Activated CD4-positive, alpha-beta T cell treated with anti-CD3 and anti-CD28 coated beads for 48 hours (primary cell): ENCODE results near the gene SYNGR3.

Experiments
- DNase-seq: peaks from one replicate; pipeline ENCODE4 v3.0.0-alpha.2; 2020

Gene SYNGR3

DNA sequence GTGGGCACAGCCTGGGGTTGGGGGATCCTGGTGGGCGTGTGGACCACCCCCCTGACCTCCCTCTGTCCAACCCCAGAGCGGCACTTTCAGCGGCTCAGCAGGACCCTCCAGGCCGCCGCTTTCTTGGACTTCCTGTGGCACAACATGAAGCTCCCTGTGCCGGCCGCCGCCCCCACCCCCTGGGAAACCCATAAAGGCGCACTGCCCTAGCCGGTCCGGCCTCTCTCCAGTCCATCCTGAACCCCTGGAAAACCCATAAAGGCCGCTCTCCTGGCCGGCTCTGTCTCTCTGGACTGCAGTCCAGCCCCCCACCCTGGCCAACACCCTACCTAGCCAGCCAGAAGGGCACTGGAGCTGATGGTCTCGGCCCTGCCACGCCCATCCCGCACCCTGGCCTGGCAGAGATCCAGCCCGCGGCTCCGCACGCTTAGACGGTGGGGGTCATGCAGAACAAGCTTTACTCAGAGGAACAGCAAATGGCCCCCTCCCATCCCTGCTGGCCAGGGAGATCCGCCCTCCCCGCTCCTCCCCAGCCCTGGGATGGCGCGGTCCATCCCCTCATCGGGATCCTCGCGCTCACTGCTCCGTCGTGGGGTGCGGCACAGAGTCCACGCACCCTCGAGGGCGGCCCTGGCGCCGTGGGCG, 11.2 kb upstream of the SYNGR3 start:
- no peak for DNase-seq

DNA sequence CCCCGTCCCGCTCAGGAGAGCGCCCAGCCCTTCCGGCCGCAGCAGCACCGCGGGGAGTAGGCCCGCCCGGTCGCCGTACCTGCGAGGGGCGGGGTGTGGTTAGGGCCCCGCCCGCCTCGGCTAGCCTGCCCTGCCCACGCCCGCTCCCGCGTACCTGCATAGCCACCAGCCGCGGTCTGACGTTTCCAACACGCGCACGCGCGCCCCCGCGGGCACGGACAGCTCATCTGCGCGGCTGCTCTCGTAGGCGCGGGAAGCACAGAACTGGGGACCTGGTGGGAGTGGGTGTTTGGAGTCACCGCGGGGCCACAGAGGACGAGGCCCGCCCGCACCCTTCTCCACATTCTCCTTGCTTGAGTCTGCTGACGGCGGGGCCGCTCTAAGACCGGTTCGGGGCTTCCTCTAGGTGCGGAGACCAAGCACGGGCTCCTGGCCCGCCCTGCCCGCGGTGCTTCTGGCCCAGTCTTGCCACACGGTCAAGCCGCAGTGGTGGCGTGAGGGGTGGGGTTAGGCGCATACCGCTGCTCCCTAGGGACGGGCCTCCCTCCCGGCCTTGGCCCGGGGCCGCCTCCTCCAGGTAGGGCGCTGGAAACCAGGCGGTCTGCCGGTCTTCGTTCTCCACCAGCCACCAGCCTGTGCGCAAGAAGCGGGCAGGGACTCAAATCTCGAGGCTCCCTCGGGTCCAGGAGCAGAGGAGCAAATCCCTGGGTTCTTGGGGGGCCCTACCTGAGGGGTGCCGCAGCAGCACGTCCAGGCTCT, 10.3 kb upstream of the SYNGR3 start:
- peak; percentile 55 for DNase-seq

DNA sequence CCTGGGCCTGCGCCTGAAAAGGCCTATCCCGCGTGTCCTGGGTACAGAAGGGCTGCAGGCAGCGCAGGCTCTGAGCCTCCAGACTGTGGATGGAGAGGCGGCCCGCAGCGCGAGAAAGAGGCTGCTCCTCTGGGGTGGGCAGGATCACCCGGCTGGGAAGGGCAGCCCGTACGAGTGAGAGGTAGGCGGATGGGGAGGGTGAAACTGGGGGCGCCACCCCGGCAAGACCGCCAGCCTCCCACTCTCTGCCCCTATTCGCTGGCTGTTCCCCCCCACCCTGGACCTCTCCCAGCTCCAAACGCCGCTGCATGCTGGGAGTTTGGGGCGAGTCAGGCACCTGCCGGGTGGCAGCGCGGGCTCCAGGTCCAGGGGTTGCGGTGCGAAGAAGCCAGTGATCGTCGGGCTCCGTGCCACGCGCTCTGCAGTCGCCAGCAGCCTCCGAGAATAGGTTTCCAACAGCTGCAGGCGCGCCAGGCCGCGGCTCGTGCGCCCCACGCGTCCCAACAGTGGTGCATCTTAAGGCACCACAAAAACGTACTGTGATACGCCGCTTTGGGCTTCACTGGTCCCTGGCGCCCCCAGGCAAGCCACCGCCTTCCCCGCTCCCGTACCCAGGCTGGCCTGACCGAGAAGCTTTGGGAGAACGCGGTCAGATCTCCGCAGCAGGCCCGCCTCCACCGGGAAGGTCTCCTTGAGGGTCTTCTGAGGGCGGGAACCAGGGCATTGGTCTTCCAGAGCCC, 9.6 kb upstream of the SYNGR3 start:
- DNase-seq: peak; percentile 36

DNA sequence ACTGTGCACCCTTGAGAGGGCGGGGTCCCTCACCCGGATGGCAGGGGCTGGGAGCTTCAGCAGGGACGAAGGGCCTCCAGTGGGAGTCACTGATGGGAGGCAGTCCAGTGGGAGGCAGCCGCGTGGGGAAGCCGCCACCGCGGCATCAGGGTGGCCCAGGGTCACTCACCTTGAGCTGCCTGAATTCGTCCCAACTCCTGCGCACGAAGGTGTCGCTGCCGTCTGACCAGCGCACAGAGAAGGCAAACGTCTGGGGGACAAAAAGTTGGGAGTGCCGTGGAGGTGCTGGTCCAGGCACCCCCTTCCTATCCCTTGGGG, 9.0 kb upstream of the SYNGR3 start:
- no peak for DNase-seq

DNA sequence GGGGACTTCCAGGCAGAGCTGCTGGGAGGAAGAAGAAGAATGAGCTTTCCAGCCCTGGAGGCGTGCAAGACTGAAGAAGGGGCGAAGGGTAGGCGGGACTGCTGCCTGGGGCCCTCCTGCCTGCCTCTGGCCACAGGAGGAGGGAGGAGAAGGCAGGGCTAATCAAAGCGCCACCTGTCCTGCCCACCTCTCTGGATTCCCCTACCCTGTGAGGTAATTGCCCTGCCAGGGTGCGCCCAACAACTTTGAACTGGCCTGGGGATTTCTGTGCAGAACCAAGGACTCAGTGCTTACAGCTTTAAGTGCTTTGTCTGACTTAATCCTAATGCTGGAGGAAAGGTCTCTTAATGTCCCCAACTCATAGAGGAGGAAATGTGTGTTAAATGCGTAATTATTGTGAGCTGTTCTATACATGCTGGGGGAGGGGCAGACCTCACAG, 8.4 kb upstream of the SYNGR3 start, which contains the start of gene NOXO1:
Gene NOXO1, minus strand, starts transcription at position 72 of the 439 bp plus-strand sequence. CDS start 290 bp downstream, outside the sequence.
- DNase-seq: no peak

DNA sequence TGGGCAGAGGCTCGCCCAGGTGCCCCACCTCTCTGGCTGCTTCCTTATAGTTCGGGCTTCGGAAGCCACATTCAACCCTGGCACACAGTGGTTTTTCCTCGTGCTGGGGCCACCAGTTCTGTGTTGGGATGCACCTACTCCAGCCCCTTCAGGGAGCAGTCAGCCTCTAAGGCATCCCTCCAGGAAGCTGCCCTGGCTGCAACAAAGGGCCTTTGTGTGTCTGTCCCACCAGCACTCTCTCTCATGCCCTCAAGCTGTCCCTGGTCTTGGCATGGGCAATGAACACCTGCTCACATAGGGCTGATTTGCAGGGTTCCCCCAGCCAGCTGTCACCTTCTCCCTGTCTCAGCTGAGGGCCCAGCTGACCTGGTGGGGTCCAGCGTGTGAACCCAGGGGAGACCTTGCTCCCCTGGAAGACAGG, 7.7 kb upstream of the SYNGR3 start:
- no peak for DNase-seq

DNA sequence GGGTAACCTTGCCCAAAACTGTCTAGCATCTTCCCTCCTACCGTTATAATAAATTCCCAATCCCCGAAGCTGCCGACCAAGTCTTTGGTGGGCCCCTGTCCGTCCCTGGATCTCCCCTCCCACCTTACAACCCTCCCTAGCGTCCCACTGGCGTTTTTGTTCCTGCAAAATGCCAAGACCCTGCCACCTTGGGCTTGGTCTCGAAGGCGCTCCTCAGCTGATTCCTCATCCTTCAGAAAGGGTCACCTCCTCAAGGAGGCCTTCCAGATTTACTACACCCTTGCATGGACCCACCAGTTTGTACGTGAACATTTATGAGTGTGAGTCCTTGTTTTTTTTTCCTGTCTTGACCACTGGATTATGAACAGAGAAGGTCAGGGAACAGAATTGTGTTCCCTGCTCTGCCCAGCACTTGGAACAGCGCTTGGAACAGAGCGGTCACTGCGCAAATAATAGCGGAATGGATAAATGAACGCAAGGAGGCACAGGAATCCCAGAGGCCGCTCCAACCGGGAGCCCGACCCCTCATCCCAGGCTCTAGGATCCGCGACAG, 6.7 kb upstream of the SYNGR3 start:
- DNase-seq: no peak

DNA sequence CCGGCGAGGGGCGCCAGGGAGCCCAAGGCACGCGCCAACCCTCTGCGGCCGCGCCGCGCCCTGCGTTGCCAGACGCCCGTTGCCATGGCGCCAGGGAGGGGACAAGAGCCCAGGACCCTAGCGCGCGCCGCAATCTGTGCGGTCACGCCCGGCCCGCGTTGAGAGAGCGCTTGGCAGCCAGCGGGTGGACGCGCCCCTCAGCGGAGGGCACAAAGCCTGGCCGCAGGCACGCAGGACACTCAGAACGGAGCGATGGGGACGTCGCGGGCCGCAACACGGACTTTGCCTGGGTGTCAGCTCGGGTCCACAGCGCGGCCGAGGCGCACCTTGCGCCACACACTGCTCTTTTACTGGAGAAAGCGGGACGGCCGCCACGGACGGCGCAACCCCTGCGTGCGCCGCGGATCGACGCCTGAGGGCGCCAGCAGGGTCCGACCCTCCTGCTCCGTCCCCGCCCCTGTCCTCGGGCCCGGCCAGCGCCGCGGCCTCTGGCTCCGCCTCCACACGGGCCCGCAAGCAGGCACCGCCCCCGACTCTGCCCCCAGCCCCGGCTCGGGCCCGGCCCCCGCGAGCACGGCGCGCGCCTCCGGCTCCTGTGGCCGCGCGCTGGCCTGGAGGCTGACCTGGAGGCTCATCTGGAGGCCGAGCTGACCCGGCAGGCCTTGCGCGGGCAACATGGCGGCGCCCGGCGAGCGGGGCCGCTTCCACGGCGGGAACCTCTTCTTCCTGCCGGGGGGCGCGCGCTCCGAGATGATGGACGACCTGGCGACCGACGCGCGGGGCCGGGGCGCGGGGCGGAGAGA, 6.0 kb upstream of the SYNGR3 start, which contains the start of gene GFER:
Gene GFER, plus strand, starts transcription at position 650 of the 803 bp plus-strand sequence. Its CDS starts 26 bp downstream, at position 676.
- DNase-seq: peak; percentile 77

DNA sequence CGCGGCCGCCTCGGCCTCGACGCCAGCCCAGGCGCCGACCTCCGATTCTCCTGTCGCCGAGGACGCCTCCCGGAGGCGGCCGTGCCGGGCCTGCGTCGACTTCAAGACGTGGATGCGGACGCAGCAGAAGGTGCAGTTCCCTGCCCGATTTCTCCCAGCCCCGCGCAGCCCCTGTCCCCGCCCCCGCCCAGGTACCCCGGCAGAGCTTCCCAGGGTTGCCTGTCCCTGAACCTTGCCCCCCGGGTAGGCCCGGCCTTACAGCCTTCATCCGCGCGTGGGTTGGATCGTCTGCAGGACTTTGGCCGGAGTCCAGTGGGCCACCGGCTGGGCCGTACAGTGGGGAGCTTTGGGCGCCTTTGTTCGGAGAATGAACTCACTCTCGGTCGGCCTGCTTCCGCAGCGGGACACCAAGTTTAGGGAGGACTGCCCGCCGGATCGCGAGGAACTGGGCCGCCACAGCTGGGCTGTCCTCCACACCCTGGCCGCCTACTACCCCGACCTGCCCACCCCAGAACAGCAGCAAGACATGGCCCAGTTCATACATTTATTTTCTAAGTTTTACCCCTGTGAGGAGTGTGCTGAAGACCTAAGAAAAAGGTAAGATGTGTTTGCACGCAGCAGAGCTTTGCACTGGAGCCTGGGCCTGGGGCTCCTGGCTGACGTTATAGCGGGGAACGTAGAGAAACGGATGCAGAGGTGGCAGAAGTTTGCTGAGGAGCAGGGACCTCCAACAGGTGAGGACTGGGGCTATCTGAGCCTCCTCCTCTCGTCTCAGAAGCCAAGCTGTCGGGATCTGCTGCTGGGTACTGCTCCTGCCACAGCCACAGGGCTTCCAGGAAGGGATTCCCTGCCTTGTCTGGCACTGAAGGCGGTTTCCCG, 5.2 kb upstream of the SYNGR3 start:
- DNase-seq: no peak

DNA sequence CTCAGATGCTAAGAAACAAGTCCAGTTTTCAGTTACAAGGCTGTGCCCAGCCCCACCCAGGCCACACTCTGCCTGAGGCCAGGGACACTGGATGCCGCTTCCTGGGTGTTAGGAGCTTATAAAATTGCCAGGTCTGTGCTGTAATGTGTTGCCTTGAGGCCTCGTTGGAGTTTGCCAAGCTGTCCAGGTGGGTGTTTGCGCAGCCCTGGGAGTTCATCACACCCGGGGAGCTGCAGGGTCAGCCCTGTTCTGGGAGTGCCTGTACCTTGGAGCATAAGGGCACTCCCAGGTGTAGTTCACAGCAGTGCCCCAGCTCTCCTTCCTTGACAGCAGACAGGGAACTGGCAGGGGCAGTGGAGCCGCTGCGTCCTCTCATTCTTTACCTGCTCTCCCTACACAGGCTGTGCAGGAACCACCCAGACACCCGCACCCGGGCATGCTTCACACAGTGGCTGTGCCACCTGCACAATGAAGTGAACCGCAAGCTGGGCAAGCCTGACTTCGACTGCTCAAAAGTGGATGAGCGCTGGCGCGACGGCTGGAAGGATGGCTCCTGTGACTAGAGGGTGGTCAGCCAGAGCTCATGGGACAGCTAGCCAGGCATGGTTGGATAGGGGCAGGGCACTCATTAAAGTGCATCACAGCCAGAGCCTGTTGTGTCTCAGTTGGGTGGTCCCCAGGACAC, 4.2 kb upstream of the SYNGR3 start:
- DNase-seq: no peak

DNA sequence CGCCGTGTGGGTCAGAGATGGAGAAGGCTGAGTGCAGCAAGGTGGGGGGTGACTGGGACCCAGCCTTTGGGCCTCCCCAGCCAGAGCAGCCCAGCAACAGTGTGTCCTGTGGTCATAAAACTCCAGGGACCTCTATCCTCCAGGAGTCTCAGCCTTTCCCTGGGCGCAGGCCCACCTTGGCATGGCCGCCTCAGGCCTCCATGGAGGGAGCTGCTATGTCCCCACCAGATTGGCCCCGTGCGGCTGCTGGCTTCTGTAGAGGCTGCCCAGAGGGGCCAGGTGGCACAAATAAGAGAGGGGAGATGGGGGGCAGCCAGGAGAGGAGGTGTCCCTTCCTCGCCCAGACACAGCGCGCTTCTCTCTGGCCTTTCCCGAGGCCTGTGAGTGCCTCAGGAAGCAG, 2.6 kb upstream of the SYNGR3 start:
- DNase-seq: no peak

DNA sequence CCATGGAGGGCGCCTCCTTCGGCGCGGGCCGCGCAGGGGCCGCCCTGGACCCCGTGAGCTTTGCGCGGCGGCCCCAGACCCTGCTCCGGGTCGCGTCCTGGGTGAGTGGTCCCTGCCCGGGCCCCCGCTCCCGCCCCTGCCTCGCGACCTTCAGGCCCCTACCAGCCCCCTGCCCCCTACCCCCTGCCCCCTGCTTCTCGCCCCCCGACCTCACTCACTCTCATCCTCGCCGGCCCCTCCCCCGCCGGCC, 256 bp downstream of the SYNGR3 start:
- no peak for DNase-seq

DNA sequence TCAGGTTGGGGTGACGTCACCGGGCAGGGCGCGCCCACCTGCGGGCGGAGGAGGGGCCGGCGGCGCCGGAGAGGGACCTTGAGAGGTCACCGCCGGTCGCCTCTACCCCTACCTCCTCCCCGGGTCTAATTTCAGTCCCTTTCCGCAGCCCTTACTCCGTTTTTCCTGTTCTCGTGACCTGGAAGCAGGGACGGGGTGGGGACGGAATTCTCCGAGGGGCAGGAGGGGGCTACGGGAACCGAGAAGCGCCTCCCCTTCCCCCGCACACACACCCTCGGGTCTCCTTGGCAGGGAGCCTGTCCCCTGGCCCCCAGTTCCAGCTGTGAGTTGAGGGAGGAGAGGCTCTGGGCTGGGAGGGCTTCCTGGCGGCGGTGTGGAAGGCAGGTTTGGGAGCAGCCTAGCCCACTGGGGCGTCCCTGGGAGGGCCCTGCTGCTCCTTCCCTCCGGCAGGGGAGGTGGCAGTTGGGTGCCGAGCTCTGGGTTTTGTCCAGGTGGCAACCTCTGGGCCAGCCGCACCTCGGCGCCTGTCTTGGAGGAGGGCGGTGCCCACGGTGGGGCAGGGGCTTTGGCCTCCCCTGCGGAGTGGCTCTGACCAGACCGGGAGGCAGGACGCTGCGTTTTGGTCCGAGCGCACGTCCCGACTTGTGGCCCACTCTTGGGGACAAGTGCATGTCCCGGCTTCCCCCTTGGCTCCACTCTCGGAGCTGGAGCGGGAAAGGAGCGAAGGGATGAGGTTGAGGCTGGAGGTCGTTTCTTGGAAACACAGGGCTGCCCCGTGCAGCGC, 773 bp downstream of the SYNGR3 start:
- DNase-seq: no peak

DNA sequence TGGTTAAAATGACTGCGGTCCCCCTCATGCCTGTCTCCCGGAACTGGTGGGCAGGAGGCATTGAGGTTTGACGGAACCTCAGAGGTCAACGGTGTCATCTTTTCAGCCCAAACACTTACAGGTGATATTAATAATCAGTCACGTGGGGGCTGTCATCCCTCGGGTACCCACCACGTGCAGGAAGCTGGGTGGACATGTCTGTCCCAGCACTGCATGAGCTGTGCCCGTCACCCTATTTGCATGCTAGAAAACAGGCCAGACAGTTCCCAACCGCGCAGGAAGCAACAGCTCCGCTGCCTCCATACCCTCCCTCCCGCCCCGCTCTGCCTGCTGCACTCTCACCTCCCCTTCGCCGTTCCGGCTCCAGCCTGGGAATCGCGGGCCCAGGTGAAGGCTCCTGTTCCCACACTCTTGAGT, 1.4 kb downstream of the SYNGR3 start:
- DNase-seq: no peak

DNA sequence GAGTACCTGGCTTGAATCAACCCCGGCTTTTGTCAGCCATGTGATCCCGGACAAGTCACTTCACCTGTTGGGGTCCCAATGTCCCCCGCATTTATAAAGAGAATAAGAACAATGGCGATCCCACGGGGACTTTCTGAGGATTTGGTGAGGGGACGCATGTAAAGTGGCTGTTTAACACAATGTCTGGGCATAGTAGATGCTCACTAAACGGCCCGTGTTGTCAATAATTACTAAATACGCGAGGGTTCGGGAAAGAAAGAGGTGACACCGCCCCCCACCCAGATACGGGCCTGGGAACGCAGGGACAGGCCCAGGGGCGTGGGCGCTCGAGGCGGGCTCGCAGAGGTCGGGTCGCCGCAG, 1.8 kb downstream of the SYNGR3 start:
- DNase-seq: no peak

DNA sequence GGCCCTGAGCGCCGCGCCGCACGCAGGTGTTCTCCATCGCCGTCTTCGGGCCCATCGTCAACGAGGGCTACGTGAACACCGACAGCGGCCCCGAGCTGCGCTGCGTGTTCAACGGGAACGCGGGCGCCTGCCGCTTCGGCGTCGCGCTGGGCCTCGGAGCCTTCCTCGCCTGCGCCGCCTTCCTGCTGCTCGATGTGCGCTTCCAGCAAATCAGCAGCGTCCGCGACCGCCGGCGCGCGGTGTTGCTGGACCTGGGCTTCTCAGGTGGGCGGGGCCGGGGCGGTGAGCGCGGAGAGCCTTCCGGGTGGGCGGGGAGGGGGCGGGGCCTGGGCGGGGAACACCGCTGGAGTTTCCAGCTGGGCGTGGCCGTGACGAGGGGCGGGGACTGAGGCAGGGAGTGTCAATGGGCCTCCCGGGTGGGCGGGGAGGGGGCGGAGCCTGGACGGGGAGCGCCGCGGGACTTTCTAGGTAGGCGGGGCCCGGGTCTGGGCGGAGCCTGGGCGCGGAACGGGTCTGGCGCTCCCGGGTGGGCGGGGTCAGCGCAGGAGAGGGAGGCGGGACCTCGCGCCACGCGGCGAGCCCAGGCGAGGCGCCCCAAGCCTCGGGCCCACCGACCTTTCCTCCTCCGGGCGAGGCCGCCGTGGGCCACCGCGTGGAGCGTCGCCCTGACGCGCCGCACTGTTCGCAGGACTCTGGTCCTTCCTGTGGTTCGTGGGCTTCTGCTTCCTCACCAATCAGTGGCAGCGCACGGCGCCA, 2.4 kb downstream of the SYNGR3 start:
- DNase-seq: peak; percentile 99

DNA sequence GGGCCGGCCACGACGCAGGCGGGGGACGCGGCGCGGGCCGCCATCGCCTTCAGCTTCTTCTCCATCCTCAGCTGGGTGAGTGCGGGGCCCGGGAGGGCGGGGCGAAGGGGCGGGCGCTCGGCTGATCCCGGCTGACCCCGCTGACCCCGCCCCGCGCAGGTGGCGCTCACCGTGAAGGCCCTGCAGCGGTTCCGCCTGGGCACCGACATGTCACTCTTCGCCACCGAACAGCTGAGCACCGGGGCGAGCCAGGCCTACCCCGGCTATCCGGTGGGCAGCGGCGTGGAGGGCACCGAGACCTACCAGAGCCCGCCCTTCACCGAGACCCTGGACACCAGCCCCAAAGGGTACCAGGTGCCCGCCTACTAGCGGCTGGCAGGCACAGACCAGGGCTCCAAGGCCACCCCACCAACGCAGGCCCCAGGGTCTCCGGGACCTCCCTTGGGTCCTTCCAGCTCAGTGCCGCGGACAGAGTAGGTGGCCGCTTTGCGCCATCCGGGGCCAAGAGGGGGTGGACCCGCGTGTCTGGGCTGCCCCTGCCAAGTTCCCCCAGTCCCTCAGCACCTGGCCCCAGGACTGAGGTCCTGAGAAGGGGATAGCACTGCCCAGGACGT, 3.0 kb downstream of the SYNGR3 start:
- no peak for DNase-seq

DNA sequence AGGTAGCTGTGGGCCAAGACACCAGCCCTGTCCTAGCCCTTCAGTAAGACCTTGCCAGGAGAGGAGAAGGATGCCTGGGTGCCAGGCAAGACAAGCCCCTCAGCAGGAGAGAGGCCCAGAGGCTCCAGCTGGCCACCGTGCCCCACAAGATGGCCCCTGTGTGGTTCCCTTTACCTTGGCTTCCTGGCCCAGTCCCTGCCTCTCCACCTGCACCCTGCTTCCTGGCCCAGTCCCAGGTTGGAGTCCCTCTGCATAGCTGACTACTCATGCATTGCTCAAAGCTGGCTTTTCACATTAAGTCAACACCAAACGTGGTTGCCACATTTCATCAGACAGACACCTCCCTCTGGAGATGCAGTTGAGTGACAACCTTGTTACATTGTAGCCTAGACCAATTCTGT, 4.0 kb downstream of the SYNGR3 start:
- DNase-seq: peak; percentile 56
